A549 treated with AZD2906 at 1 μM for 4 hours (cell line): ENCODE data around the gene OR8H2. TPM values are rescaled to one million over a fixed set of nuclear protein-coding genes. Genes with fewer than 3 reads are reported as not detected.

ENCODE experiments used
- total RNA-seq: library from RNA; stranded (reverse); fragments of 200-300 nt; extraction: Qiagen RNA extraction; gene quantifications from 5 replicates; pipeline ENCODE4 v1.2.3, GENCODE V29; 2022

OR8H2 gene, protein sequence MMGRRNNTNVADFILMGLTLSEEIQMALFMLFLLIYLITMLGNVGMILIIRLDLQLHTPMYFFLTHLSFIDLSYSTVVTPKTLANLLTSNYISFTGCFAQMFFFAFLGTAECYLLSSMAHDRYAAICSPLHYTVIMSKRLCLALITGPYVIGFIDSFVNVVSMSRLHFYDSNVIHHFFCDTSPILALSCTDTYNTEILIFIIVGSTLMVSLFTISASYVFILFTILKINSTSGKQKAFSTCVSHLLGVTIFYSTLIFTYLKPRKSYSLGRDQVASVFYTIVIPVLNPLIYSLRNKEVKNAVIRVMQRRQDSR
- not detected in 5 replicates for total RNA-seq

DNA sequence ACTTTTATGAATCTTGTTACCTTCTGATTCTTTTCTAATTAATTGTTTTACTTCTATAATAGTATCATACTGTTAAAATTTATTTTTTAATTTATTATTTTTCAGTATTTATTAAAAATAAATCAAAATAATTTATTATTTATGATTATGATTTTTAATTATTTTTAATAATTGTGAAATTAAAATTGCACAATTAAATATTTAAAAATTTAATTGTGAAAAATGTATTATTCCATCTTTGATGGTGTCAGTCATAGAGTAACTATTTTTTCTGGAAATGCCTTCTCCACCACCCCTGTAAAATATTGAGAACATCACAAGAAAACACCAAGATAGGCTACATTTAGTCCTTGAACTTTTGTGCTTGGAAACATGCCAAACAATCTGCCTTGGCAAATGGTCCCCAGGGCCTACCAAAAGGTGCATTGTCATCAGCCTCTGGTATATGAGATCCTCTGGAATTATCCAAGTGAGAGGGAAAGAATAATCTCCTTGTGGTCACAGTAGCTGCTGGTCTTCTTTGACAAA lies at the start of gene OR8H2:
OR8H2 (plus strand) TSS at position 478 of the 528 bp plus-strand sequence. CDS start 1,356 bp downstream, outside the sequence.

DNA sequence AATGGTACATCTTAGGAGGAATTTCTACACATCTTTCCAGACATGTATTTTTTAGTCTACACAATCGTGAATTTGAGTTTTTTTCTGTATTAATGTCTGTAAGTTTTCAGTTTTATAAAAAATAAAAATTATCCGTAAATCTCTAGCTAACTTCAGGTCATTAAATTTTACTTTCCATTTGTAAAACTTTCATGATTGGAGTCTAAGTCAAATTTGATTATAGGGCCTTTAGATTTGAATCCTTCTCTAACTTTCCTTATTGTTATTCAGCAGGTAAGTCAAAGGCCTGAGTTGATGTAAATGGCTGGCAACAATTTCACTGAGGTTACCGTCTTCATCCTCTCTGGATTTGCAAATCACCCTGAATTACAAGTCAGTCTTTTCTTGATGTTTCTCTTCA lies 10.5 kb upstream of the OR8H2 start, which contains the start of gene OR8I2:
OR8I2 (plus strand) TSS at position 301 of the 400 bp plus-strand sequence; CDS start at position 301, 0 bp downstream.

DNA sequence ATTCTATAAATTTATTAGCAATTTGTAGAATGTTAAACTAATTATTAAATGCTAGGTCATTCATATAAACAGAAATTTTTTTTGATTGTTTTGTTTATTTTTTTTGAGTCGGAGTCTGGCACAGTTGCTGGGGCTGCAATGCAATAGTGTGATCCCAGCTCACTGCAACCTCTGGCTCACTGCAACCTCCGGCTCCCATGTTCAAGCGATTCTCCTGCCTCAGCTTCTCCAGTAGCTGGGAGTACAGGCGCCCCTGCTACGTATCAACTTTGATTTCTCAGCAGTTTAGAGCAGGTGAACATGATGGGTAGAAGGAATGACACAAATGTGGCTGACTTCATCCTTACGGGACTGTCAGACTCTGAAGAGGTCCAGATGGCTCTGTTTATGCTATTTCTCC lies 18.6 kb downstream of the OR8H2 start, which contains the start of gene OR8H3:
OR8H3 (plus strand) TSS at position 301 of the 400 bp plus-strand sequence; CDS start at position 301, 0 bp downstream.

GRCh38 chr11:56140151-56140661 lies 36.7 kb downstream of the OR8H2 start, which contains the start of gene OR8J3:
OR8J3 (minus strand) TSS chr11:56140201; CDS start chr11:56137718, 2,483 bp downstream.

Other genes with a start within 250 kb of the OR8H2 start
- gene TRIM51, start 220.4 kb upstream of the OR8H2 start, total RNA-seq: not detected in 5 replicates
- not detected in 5 replicates for gene OR5W2, start 189.1 kb upstream of the OR8H2 start, total RNA-seq
- not detected in 5 replicates for gene OR5I1, start 167.3 kb upstream of the OR8H2 start, total RNA-seq
- not detected in 5 replicates for gene OR10AG1, start 133.7 kb upstream of the OR8H2 start, total RNA-seq
- not detected in 5 replicates for gene OR5F1, start 109.1 kb upstream of the OR8H2 start, total RNA-seq
- gene OR5AS1, start 76.0 kb upstream of the OR8H2 start, total RNA-seq: not detected in 5 replicates
- gene OR8I2, start 10.4 kb upstream of the OR8H2 start, total RNA-seq: not detected in 5 replicates
- gene OR8H3, start 18.7 kb downstream of the OR8H2 start, total RNA-seq: not detected in 5 replicates
- gene OR8J3, start 36.5 kb downstream of the OR8H2 start, total RNA-seq: not detected in 5 replicates
- gene OR8K5, start 56.6 kb downstream of the OR8H2 start, total RNA-seq: not detected in 5 replicates
- gene OR5J2, start 72.9 kb downstream of the OR8H2 start, total RNA-seq: not detected in 5 replicates
- gene OR5T2, start 130.6 kb downstream of the OR8H2 start, total RNA-seq: not detected in 5 replicates
- gene OR5T3, start 148.6 kb downstream of the OR8H2 start, total RNA-seq: not detected in 5 replicates
- gene OR5T1, start 170.5 kb downstream of the OR8H2 start, total RNA-seq: not detected in 5 replicates
- not detected in 5 replicates for gene OR8H1, start 188.6 kb downstream of the OR8H2 start, total RNA-seq
- not detected in 5 replicates for gene OR8K3, start 211.5 kb downstream of the OR8H2 start, total RNA-seq
- gene OR8K1, start 242.4 kb downstream of the OR8H2 start, total RNA-seq: not detected in 5 replicates